KBM-7 (cell line): ENCODE measurements around the gene TRIM3.

Source experiments
- DNase-seq: peaks from one replicate; pipeline ENCODE4 v3.0.0-alpha.2; 2015
- in situ Hi-C: fragments of 300-500 bp; cut with MboI; formaldehyde crosslinking; loops from 2 replicates; pipeline ENCODE4 v1.14.3; 2020; ENCODE audit warnings: low sequenced_read_pairs, low pct_unique_long_range_greater_than_20kb, mixed read lengths

TRIM3 gene

DNA sequence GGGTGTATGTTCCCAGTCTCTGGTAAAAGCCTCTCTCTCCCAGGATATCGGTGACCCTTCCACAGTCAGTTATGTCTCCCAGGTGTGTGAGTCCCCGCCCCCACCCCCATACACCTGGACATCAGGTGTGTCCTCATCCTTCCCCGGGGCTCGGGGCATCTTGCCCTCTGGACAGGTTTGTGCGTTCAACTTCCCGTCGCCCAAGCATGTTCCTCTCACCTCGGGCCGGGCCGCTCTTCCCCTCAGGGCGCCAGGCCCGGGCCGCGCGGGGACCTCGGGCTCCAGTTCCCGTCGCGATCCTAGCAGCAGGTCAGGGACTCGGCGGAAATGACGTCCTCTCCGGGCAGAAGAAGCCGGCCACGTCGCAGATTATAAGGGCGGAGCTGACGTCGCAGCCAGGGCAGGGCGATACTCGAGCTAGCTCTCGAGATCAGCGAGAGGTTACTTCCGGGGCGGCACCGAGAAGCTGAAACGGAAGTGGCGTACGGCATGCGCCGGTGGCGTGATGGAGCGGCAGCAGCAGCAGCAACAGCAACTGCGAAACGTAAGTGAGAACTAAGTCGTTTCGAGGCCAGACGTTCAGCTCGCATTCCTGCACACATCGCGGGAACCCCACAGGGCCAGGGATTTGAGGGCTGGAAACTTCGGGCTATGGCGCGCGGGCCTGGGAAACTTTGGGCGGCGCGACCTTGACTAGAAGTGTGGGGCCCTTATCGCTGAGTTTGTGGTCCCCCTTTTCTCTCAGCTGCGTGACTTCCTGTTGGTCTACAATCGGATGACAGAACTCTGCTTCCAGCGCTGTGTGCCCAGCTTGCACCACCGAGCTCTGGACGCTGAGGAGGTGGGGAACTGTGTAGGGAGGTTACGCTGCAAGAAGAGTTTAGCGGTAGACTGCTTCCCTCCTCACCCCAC lies 7.5 kb upstream of the TRIM3 start, which contains the start of the genes ARFIP2 and TIMM10B:
Gene ARFIP2 (minus strand): TSS at position 320 of the 912 bp plus-strand sequence. CDS start 910 bp downstream, outside the sequence.
Gene TIMM10B (plus strand): TSS at position 490 of the 912 bp plus-strand sequence. CDS start 16 bp downstream, at position 506.
- DNase-seq: peak; percentile 98
- in situ Hi-C loops: no loop called here

- no peak for DNase-seq
- in situ Hi-C loops: no loop called here
Observed at GRCh38 chr11:6480299-6480914, 6.7 kb upstream of the TRIM3 start.

GRCh38 chr11:6476571-6476970 lies 2.8 kb upstream of the TRIM3 start:
- in situ Hi-C loops: no loop called here
- no peak for DNase-seq

DNA sequence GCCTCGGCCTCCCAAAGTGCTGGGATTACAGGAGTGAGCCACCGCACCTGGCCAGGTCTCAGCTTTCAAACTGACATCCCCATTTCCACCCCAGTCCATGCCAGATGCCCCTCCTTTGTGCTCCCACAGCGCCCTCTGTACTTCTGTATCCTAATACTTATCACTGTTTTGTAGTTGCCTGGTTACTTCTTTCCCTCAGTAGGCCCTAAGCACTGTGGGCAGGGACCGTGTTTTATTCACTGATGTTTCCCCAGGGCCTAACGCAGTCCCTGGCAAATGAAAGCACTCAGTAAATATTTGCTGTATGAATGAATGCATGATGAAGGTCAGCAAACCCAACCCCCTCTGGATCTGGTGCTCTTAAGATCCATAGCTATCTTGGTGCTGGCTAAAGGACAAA lies 2.2 kb upstream of the TRIM3 start:
- in situ Hi-C loops: no loop called here
- DNase-seq: peak; percentile 43

- in situ Hi-C loops: no loop called here
- no peak for DNase-seq
Observed at GRCh38 chr11:6474806-6475500, 1.2 kb upstream of the TRIM3 start.

- in situ Hi-C loops: no loop called here
- DNase-seq: no peak
Observed at GRCh38 chr11:6474413-6474792, 662 bp upstream of the TRIM3 start.

- in situ Hi-C loops: no loop called here
Observed at GRCh38 chr11:6472934-6473333, 807 bp downstream of the TRIM3 start.

DNA sequence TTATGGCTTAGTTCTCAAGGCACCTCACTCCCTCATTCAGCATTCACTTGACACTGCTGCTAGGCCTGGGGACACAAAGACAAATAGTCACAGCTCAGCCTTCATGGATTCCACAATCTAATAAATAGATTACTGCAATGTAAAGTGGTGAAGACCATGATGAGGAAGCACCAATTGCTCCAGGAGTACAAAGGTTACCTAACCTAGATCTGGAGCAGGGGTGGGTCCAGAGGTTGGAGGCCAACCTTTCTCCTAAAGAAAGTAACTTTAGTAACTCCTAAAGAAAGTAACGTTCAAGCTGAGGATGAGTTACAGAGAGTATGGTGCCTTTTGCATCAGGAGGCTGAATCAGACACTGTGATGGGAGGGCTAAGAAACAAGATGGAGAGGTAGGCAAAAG lies 4.1 kb downstream of the TRIM3 start:
- no peak for DNase-seq
- in situ Hi-C loops: no loop called here

More at GRCh38 chr11:6472934-6473333, 807 bp downstream of the TRIM3 start:
- no peak for DNase-seq

DNA sequence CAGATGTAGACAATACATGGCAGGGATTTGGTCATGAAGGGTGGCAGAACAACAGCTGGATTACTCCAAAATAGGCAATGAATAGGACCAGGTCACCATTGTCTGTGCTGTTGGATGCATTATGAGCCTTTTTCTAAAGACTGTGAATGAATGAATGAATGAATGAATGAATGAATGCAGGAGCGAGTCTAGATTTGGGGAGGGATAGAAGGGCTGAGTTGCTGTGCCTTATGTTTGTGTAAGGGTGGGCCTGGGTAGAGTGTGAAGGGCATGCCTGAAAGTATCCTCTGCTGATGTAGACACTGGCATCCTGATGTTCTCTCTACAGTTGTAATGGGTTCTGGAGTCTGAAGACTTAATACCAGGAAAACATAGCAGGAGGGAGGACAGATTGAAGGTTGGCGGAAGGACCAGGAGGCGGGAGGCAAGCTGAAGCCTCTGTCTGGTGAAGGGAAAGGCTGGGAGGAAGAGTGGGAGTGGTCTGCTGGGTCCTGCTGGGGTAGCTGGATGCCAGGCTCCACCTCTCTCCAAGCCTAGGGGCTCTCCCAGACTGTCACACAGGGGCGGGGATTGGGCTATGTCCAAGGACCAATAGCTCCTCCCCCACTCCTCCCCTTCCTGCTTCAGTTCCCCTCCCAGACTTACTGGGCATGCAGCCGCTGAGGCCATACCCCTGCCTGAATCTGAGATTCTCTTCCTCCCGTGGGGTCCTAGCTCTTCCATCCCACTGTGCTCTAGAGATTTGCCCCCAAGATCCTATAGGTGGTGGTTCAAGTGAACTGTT lies 4.8 kb downstream of the TRIM3 start:
- peak; percentile 96 for DNase-seq
- in situ Hi-C loops: no loop called here

DNA sequence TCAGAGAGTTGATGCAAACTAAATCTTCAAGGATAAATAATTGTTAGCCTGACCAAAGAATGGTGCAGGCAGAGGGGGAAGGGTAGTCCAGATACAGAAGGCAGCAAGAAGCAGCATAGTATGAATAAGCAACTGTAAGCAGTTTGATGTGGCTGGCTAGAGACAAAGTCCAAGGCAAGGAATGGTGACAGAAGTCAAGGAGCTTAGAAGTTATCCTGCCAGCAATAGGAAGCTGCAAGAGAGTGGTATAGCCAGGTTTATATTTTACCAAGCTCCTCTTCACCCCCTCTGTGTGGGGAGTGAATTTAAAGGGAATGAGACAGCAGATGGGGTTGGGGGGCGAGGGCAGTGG lies 14.7 kb downstream of the TRIM3 start:
- in situ Hi-C loops: no loop called here
- DNase-seq: no peak

- in situ Hi-C loops: no loop called here
- no peak for DNase-seq
Observed at GRCh38 chr11:6458352-6459098, 15.2 kb downstream of the TRIM3 start.

DNA sequence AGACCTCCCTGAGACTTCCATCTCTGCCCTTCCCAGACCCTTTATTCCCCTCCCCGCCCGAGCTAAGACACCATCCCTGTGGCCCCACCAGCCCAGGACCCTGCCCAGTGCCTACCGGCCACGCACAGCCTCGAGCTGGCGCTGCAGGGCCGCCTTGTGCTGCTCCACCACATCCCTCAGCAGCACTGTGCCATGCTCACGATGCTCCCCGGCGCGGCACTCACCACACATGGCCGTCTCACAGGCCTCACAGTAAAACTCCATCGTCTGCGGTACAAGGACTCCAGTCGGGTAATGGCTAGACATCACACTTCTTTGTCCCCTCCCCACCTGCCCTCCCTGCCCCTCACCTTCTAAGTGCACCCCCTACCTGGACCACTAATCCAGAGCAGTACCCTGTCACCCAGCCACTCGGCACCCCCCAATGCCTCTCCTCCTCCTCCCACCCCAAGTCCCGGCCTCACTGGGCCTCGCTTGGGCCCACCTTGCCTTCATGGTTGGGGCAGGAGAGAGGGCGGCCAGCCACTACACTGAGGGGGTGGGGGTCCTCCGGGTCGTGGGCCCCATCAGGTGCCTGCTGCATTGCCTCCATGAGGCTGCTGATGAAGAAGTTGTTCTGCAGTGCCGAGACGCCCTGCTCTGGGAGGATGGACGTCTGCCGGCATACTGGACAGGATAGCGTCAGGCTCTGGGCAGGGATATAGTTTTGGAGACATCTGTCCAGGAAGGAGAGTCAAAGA lies 16.0 kb downstream of the TRIM3 start:
- in situ Hi-C loops: no loop called here
- no peak for DNase-seq

- in situ Hi-C loops: no loop called here
- DNase-seq: no peak
Observed at GRCh38 chr11:6456361-6457073, 17.2 kb downstream of the TRIM3 start.

DNA sequence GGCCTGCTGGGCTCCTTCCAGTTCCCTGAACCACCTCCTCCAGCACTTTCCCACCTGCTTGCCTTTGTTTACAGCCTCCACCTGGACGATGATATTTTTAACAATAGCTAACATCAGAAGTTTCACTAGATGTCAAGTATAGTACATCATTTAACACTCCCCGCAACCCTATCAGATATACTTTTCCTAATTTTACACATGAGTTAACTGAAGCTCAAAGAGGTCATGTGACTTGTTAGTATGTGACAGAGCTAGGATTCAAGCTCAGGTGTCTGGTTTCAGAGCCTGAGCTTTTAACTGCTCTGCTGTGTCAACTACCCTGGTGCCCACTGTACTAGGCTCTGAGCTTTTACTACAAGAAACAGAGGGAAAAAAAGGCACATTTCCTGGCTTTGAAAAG lies 18.7 kb downstream of the TRIM3 start:
- in situ Hi-C loops: no loop called here
- no peak for DNase-seq

GRCh38 chr11:6453152-6453551 lies 20.6 kb downstream of the TRIM3 start:
- in situ Hi-C loops: no loop called here
- DNase-seq: no peak

DNA sequence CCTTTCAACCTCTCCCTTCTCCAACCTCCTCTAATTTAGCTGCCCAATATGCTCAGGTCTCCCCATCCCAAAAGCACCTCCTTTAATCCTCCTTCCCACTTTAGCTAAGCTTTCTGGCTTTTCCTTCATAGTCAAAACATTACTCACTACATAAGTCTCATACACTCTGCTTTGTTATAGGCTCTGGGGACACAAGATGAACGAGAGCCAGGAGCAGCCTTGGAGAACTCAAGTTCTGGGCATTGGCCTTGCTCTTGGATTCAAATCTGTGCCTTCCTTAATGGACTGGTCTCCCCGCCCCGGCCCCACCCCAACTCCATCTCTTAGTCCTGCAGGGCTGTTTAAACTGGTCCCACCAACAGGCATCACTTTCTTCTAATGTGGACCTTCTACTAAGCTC lies 21.5 kb downstream of the TRIM3 start:
- in situ Hi-C loops: no loop called here
- no peak for DNase-seq

DNA sequence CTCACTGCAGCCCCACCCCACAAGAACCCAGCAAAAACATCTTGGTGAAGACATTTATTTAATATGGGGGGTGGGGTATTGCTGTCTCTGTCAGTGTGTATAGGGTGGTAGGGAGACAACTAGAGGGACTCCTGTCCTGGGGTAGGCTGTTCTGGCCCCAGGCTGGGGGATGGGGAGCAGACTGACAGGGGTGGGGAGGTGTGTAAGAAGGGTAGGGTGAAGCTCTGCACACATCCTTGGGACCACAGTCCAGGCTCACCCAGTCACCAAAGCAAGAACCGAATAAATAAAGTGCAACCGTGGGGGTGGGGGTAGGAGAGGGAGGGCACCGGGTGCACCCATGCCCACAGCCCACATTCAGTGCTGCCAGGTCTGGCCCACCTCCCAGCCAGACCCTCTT lies 25.2 kb downstream of the TRIM3 start:
- in situ Hi-C loops: no loop called here
- DNase-seq: no peak
